ENCODE measurements around the gene TMTC2.

- TF ChIP-seq CTCF (IDR thresholded peaks at IDR 0.05), result no peak
- no peak for TF ChIP-seq POLR2A (IDR thresholded peaks at IDR 0.05)
Observed at GRCh38 chr12:82745807-82746206, 59.1 kb downstream of the TMTC2 start.
